Lung (tissue), 12 donors: ENCODE results near the gene MYO9A. TPM values are rescaled to one million over a fixed set of nuclear protein-coding genes. Genes with fewer than 3 reads are reported as not detected.
A peak's percentile ranks its signal among the peaks of the same experiment; 100 is the strongest.

Experiments used
- ATAC-seq: fragments of 200-7000 bp; cut with Tn5 transposase; one replicate; pipeline ENCODE4 v1.9.1; 2020; ENCODE audit warnings: moderate number of reproducible peaks; ENCODE audit not compliant: insufficient read depth, low FRiP score
- DNase-seq, 3 donors: peaks; one replicate each; pipeline ENCODE4 v3.0.0-alpha.2; 2013 to 2017
- H3K27ac ChIP-seq, 2 donors: one replicate each; pipeline ENCODE4 v1.5.1; 2013; ENCODE audit warnings: mild to moderate bottlenecking in 2 of 2, moderate library complexity in 2 of 2, control low read depth in 1 of 2, inconsistent platforms in 1 of 2, low read depth in 1 of 2, low read length in 1 of 2
- H3K27me3 ChIP-seq, 3 donors: one replicate each; pipeline ENCODE4 v1.5.1; 2013; ENCODE audit warnings: low read length in 2 of 3; ENCODE audit not compliant: control insufficient read depth in 3 of 3, insufficient read depth in 3 of 3
- H3K36me3 ChIP-seq, 4 donors: one replicate each; pipeline ENCODE4 v1.5.1; 2013; ENCODE audit warnings: low read length in 4 of 4, mild to moderate bottlenecking in 1 of 4, moderate library complexity in 1 of 4; ENCODE audit not compliant: control insufficient read depth in 4 of 4, insufficient read depth in 4 of 4
- H3K4me1 ChIP-seq, 5 donors: one replicate each; pipeline ENCODE4 v1.5.1; 2013; ENCODE audit warnings: low read length in 5 of 5, mild to moderate bottlenecking in 2 of 5, moderate library complexity in 1 of 5; ENCODE audit not compliant: control insufficient read depth in 5 of 5, insufficient read depth in 5 of 5
- H3K4me3 ChIP-seq: one replicate; pipeline ENCODE4 v1.5.1; 2013; ENCODE audit warnings: mild to moderate bottlenecking, control low read depth, moderate library complexity
- H3K9ac ChIP-seq, 2 donors: one replicate each; pipeline ENCODE4 v1.5.1; 2013; ENCODE audit warnings: low read length in 2 of 2, control low read depth in 1 of 2; ENCODE audit not compliant: insufficient read depth in 1 of 2
- H3K9me3 ChIP-seq, 4 donors: one replicate each; pipeline ENCODE4 v1.5.1; 2013; ENCODE audit warnings: low read length in 3 of 4, mild to moderate bottlenecking in 1 of 4, moderate library complexity in 1 of 4; ENCODE audit not compliant: control insufficient read depth in 4 of 4, insufficient read depth in 3 of 4
- WGBS, 2 donors: extraction: QIAGEN DNeasy Blood & Tissue Kit; methylation state at CpG; one replicate each; pipeline ENCODE4 v1.1.7; 2013; 5-methylcytosine and 5-hydroxymethylcytosine counted together
- polyA plus RNA-seq, 2 donors: library from polyadenylated mRNA; stranded (reverse); fragments of 200-250 nt; gene quantifications; one replicate each; pipeline ENCODE4 v1.2.1, GENCODE V29; 2013
- total RNA-seq, 2 donors: library from RNA; depleted of rRNA in 1 of 2; stranded (reverse); fragments of >200 nt in 1 of 2; gene quantifications; one replicate each; pipeline ENCODE4 v1.2.1, GENCODE V29; 2014 to 2021
- TF ChIP-seq, protein P1 (sequence below): IDR thresholded peaks from 2 replicates; pipeline ENCODE4 v1.5.1; 2012; ENCODE audit warnings: mild to moderate bottlenecking; ENCODE audit errors: control extremely low read depth, extremely low read depth
- donor health status: control.
- donor health status: control.
- donor health status: Bipolar disorder and iron deficiency.
- donor health status: healthy.
- donor health status: DM: yes; HTN: yes; CAD: no.

Gene MYO9A
- total and polyA plus RNA-seq, 4 donors, result 4.5 to 173 (median 34.4) TPM

DNA sequence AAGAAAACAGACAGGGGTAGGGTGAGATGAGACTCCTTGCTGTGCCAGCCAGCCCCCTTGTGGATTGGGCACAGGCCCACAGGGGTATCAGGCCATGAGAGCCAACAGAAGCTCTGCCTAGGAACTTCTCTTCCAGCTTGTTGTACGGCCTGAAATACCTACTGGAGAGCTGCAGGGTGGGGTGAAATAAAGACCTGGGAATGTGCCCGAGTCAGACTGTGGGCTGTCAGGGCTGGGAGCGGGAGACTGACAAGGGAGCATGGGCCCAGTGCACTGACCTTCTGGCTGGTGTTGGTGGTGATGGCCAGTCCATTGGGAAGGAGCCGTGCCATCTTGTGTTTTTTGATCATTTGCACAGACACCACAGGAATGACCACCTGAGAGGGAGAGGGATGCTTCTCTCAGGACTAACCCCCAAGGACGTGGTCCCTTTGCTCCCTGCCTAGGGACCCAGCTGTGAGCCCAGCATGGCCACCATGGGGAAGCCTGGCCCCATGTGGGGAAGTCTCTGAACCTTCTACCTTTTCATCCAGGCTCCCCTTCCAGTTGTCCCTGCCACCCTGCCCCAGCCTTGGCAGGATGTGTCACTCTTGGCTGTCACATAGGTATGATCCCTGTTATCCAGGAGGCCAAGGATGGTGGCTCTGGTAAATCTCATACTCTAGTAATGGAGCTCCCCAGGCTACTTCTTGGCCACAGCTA lies 48.9 kb upstream of the MYO9A start:
- no peaks in the 10 kb centered on the region for H3K27me3 ChIP-seq
- WGBS, 2 donors, result 91 to 93% methylated on average over 5 of the region's 5 CpGs
- DNase-seq, result no peak
- no peaks in the 10 kb centered on the region for H3K9me3 ChIP-seq
- no peak overlapping the region for H3K9ac ChIP-seq
- no peak overlapping the region for H3K27ac ChIP-seq
- H3K36me3 ChIP-seq, result no peaks in the 10 kb centered on the region
- H3K4me3 ChIP-seq, result no peak overlapping the region
- ATAC-seq, result no peak
- H3K4me1 ChIP-seq, result peaks cover 0 to 46% (median 8%) of the 10 kb centered on the region in 5 donors
- TF ChIP-seq, protein P1, sequence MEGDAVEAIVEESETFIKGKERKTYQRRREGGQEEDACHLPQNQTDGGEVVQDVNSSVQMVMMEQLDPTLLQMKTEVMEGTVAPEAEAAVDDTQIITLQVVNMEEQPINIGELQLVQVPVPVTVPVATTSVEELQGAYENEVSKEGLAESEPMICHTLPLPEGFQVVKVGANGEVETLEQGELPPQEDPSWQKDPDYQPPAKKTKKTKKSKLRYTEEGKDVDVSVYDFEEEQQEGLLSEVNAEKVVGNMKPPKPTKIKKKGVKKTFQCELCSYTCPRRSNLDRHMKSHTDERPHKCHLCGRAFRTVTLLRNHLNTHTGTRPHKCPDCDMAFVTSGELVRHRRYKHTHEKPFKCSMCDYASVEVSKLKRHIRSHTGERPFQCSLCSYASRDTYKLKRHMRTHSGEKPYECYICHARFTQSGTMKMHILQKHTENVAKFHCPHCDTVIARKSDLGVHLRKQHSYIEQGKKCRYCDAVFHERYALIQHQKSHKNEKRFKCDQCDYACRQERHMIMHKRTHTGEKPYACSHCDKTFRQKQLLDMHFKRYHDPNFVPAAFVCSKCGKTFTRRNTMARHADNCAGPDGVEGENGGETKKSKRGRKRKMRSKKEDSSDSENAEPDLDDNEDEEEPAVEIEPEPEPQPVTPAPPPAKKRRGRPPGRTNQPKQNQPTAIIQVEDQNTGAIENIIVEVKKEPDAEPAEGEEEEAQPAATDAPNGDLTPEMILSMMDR, result no peak

DNA sequence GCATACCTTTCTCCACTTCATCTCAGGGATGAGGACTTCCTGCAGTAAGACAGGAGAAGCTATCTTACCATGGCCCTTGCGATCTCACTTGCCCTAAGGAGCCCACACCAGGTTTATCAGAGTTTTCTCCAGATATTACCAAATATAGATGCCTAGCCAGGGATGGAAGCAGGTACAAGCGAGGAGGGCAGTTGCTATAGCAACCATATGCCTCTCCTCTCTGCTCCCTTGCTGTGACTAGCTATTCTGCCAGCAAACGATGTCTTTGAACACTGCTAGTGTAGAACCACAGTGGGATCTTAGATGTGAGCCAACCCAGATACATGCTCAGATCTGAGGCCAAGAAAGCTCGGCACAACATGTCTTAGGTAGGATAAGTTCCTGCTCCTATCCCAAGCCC lies 45.8 kb upstream of the MYO9A start:
- H3K9me3 ChIP-seq, result no peaks in the 10 kb centered on the region
- H3K4me1 ChIP-seq, result peaks cover 0 to 46% (median 9%) of the 10 kb centered on the region in 5 donors
- no peak overlapping the region for H3K9ac ChIP-seq
- H3K27ac ChIP-seq, result no peak overlapping the region
- H3K4me3 ChIP-seq, result no peak overlapping the region
- H3K36me3 ChIP-seq, result no peaks in the 10 kb centered on the region
- TF ChIP-seq, protein P1, result no peak
- 86 to 89% methylated on average over 4 of the region's 4 CpGs for WGBS, 2 donors
- H3K27me3 ChIP-seq, result no peaks in the 10 kb centered on the region
- no peak for DNase-seq
- no peak for ATAC-seq

DNA sequence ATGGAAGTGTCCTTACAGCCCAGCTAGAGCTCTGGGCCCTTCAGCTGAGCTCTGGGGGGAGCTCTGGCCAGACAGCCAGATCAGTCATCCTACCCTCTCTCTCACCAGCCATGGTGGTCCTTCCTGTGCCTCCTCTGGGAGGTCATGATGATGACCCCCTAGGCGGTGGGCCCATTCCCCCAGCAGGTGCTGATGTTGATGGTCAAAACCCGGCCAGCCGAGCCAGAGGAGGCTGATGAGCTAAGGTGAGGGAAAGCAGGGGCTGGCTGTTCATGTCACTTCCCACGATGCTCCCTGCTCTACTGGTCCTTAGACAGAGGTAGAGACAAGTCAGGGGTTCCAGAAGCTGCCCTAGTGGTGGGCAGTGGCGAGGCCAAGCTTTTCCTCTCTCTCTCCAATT lies 44.6 kb upstream of the MYO9A start:
- Histone ChIP-seq H3K27ac (peak overlapping the region in 1 of 2 donors; percentile 29), H3K9me3 (no peaks in the 10 kb centered on the region), H3K4me1 (peaks cover 0 to 34% (median 9%) of the 10 kb centered on the region in 5 donors), H3K9ac (no peak overlapping the region), H3K36me3 (no peaks in the 10 kb centered on the region), H3K27me3 (no peaks in the 10 kb centered on the region), H3K4me3 (no peak overlapping the region)
- no peak for DNase-seq
- ATAC-seq, result no peak
- WGBS, 2 donors, result 90 to 93% methylated on average over 5 of the region's 5 CpGs
- TF ChIP-seq, protein P1, result no peak
